Keratinocyte (primary cell): ENCODE data around the gene CNNM2. TPM values are rescaled to one million over a fixed set of nuclear protein-coding genes. Genes with fewer than 3 reads are reported as not detected.

Source experiments
- DNase-seq: peaks from one replicate; pipeline ENCODE4 v3.0.0-alpha.2; 2011; ENCODE audit warnings: low read depth, missing footprints, low spot score
- FAIRE-seq: peaks from 2 replicates; lab custom pipeline; 2011; peaks lifted over from hg19 to GRCh38; lab: Jason Lieb, UNC
- H2AFZ ChIP-seq: 2 replicates; pipeline ENCODE4 v1.6.0; 2012; ENCODE audit warnings: low read length, control low read depth, inconsistent platforms; ENCODE audit not compliant: control insufficient read depth
- H3K27ac ChIP-seq: 2 replicates; pipeline ENCODE4 v1.5.1; 2011; ENCODE audit warnings: low read length; ENCODE audit not compliant: control insufficient read depth, insufficient read depth
- H3K27me3 ChIP-seq: 3 replicates; pipeline ENCODE4 v1.6.0; 2011; ENCODE audit warnings: low read length; ENCODE audit not compliant: control insufficient read depth, insufficient read depth; ENCODE audit errors: extremely low read depth
- H3K36me3 ChIP-seq, 2 experiments: 2 replicates in 1 of 2; 3 replicates in 1 of 2; pipeline ENCODE4 v1.5.1; 2011; ENCODE audit warnings: low read length in 2 of 2, mild to moderate bottlenecking in 1 of 2; ENCODE audit not compliant: control insufficient read depth in 2 of 2, insufficient read depth in 2 of 2; ENCODE audit errors: extremely low read depth in 1 of 2
- H3K4me1 ChIP-seq: 3 replicates; pipeline ENCODE4 v1.5.1; 2011; ENCODE audit warnings: low read length; ENCODE audit not compliant: control insufficient read depth, insufficient read depth; ENCODE audit errors: extremely low read depth
- H3K4me2 ChIP-seq: 3 replicates; pipeline ENCODE4 v1.6.0; 2011; ENCODE audit warnings: low read depth, low read length; ENCODE audit not compliant: control insufficient read depth, insufficient read depth; ENCODE audit errors: extremely low read depth
- H3K4me3 ChIP-seq, 3 experiments: fragments of 200-600 bp in 1 of 3; sonication (generic) in 1 of 3; 2 replicates in 2 of 3; 3 replicates in 1 of 3; pipeline ENCODE4 v1.5.1; 2011 to 2016; ENCODE audit warnings: low read length in 3 of 3, mild to moderate bottlenecking in 3 of 3, control low read depth in 2 of 3, inconsistent platforms in 1 of 3, low read depth in 1 of 3, mixed read lengths in 1 of 3, mixed run types in 1 of 3, moderate library complexity in 1 of 3; ENCODE audit not compliant: control insufficient read depth in 2 of 3, insufficient read depth in 2 of 3; ENCODE audit errors: extremely low read depth in 1 of 3
- H3K79me2 ChIP-seq: 2 replicates; pipeline ENCODE4 v1.6.0; 2012; ENCODE audit warnings: low read length; ENCODE audit not compliant: control insufficient read depth, insufficient read depth
- H3K9ac ChIP-seq: 3 replicates; pipeline ENCODE4 v1.6.0; 2011; ENCODE audit warnings: low read length; ENCODE audit not compliant: control insufficient read depth, insufficient read depth; ENCODE audit errors: extremely low read depth
- H3K9me1 ChIP-seq: 3 replicates; pipeline ENCODE4 v1.6.0; 2011; ENCODE audit warnings: low read length; ENCODE audit not compliant: control insufficient read depth, insufficient read depth; ENCODE audit errors: extremely low read depth
- H3K9me3 ChIP-seq: 2 replicates; pipeline ENCODE4 v1.5.1; 2012; ENCODE audit warnings: low read depth, low read length; ENCODE audit not compliant: control insufficient read depth
- H4K20me1 ChIP-seq: 3 replicates; pipeline ENCODE4 v1.6.0; 2011; ENCODE audit warnings: low read length; ENCODE audit not compliant: control insufficient read depth, insufficient read depth; ENCODE audit errors: extremely low read depth
- EZH2 ChIP-seq: IDR thresholded peaks from one replicate; pipeline ENCODE4 v1.6.1; 2012; ENCODE audit warnings: inconsistent platforms, mild to moderate bottlenecking, low read length, moderate library complexity
- dilution Hi-C: fragments of 300-500 bp; cut with MboI; formaldehyde crosslinking; loops from one replicate; pipeline ENCODE4 v1.7.0; 2020; ENCODE audit warnings: low sequenced_read_pairs; ENCODE audit not compliant: extremely low pct_ligation_motif_present
- polyA plus RNA-seq, 5 experiments: library from polyadenylated mRNA; depleted of rRNA in 3 of 5; stranded (reverse) in 3 of 5; stranded (forward) in 1 of 5; unstranded in 1 of 5; fragments of >200 nt; gene quantifications; 1 replicate in 1 of 5; 2 replicates in 3 of 5; 3 replicates in 1 of 5; pipeline versions ENCODE4 v1.2.1 to v1.2.3, GENCODE V29; 2011 to 2012; ENCODE audit warnings: missing spikeins in 2 of 5, low read depth in 1 of 5, low replicate concordance in 1 of 5
- TF ChIP-seq, protein P1 (sequence below), 3 experiments: IDR thresholded peaks in 1 of 3; conservative IDR thresholded peaks in 1 of 3; optimal IDR thresholded peaks in 1 of 3; 2 replicates in 2 of 3; 3 replicates in 1 of 3; pipeline versions ENCODE3 to v1.5.1; 2011; ENCODE audit warnings: low read length in 3 of 3, mild to moderate bottlenecking in 3 of 3, moderate library complexity in 2 of 3, control low read depth in 1 of 3, inconsistent platforms in 1 of 3; ENCODE audit not compliant: insufficient read depth in 2 of 3; ENCODE audit errors: extremely low read depth in 1 of 3

CNNM2 gene
- polyA plus RNA-seq, 1 donor (not counting 4 experiments of a cell fraction or from before 2014, with no cell fraction given): 1.5 TPM

DNA sequence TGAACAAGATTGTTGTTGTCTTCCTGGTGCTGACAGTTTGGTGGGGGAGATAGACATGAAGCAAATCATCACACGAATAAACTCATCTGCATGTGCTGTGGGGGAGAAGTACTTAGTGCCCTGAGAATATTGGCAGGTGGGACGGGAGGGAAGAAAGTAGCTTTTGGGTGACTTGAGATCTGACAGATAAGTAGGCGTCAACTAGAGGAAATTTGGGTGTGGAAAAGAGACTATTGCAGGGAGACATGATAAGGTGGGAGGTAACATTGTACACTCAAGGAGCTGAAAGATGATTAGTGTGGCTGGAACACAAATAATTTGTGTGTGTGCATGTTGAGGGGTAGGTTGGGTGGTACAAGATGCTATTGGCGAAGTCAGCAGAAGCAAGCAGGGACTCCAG is 30.1 kb downstream of the CNNM2 start:
- dilution Hi-C loops: no loop called here
- H3K4me1 ChIP-seq: no peaks in the 10 kb centered on the region
- no peaks in the 10 kb centered on the region for H3K9me3 ChIP-seq
- H3K9ac ChIP-seq: no peak overlapping the region
- H3K4me2 ChIP-seq: no peak overlapping the region
- H2AFZ ChIP-seq: no peak overlapping the region
- FAIRE-seq (no peak), DNase-seq (no peak)
- no peaks in the 10 kb centered on the region for H3K9me1 ChIP-seq
- H3K36me3 ChIP-seq: no peaks in the 10 kb centered on the region
- no peaks in the 10 kb centered on the region for H4K20me1 ChIP-seq
- no peak overlapping the region for H3K4me3 ChIP-seq
- H3K79me2 ChIP-seq: no peaks in the 10 kb centered on the region
- H3K27ac ChIP-seq: no peak overlapping the region
- no peak for TF ChIP-seq EZH2
- TF ChIP-seq, protein P1, sequence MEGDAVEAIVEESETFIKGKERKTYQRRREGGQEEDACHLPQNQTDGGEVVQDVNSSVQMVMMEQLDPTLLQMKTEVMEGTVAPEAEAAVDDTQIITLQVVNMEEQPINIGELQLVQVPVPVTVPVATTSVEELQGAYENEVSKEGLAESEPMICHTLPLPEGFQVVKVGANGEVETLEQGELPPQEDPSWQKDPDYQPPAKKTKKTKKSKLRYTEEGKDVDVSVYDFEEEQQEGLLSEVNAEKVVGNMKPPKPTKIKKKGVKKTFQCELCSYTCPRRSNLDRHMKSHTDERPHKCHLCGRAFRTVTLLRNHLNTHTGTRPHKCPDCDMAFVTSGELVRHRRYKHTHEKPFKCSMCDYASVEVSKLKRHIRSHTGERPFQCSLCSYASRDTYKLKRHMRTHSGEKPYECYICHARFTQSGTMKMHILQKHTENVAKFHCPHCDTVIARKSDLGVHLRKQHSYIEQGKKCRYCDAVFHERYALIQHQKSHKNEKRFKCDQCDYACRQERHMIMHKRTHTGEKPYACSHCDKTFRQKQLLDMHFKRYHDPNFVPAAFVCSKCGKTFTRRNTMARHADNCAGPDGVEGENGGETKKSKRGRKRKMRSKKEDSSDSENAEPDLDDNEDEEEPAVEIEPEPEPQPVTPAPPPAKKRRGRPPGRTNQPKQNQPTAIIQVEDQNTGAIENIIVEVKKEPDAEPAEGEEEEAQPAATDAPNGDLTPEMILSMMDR (optimal IDR thresholded peaks at IDR 0.05 in 1 of 3, IDR thresholded peaks at IDR 0.05 in 1 of 3, conservative IDR thresholded peaks at IDR 0.05 in 1 of 3; ENCODE audit: extremely low read depth in 1 of 3, insufficient read depth in 2 of 3, low read length in 3 of 3): no peak
- H3K27me3 ChIP-seq: no peaks in the 10 kb centered on the region

DNA sequence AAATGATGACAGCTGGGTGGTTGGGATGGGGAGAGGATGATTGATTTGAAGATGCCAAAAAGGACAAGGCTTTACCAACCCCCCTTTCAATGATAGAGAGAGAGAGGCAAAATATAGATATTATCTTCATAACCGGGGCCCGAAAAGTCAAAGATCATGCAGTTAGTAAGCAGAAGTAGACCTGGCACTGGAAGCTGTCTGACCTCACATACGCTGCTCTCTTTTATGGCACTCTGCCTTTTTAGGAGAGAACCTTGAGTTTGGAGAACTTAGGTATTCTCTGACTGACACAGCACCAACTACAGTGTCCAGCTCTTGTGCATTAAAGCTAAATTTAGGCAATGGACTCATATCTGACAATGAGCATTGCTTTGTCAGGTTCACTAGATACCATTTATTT is 30.7 kb downstream of the CNNM2 start:
- no peaks in the 10 kb centered on the region for H3K9me1 ChIP-seq
- no peaks in the 10 kb centered on the region for H3K79me2 ChIP-seq
- H3K27ac ChIP-seq: no peak overlapping the region
- dilution Hi-C loops: no loop called here
- H3K9me3 ChIP-seq: no peaks in the 10 kb centered on the region
- H4K20me1 ChIP-seq: no peaks in the 10 kb centered on the region
- H2AFZ ChIP-seq: no peak overlapping the region
- H3K27me3 ChIP-seq: no peaks in the 10 kb centered on the region
- H3K4me1 ChIP-seq: no peaks in the 10 kb centered on the region
- no peak overlapping the region for H3K9ac ChIP-seq
- no peak overlapping the region for H3K4me2 ChIP-seq
- TF ChIP-seq EZH2: no peak
- TF ChIP-seq, protein P1 (optimal IDR thresholded peaks at IDR 0.05 in 1 of 3, IDR thresholded peaks at IDR 0.05 in 1 of 3, conservative IDR thresholded peaks at IDR 0.05 in 1 of 3; ENCODE audit: extremely low read depth in 1 of 3, insufficient read depth in 2 of 3, low read length in 3 of 3): no peak
- DNase-seq (no peak), FAIRE-seq (no peak)
- no peak overlapping the region for H3K4me3 ChIP-seq
- H3K36me3 ChIP-seq: no peaks in the 10 kb centered on the region
